ENCODE results near the gene TBC1D2B.

Gene TBC1D2B

GRCh38 chr15:78052001-78052401 is 25.5 kb downstream of the TBC1D2B start:
- DNase-seq: no peak

GRCh38 chr15:78051596-78051995 is 25.9 kb downstream of the TBC1D2B start:
- no peak for DNase-seq

GRCh38 chr15:78050826-78051225 is 26.7 kb downstream of the TBC1D2B start:
- DNase-seq: no peak

- no peak for DNase-seq
Measured at GRCh38 chr15:78050441-78050809, 27.1 kb downstream of the TBC1D2B start.

GRCh38 chr15:78049691-78050440 is 27.6 kb downstream of the TBC1D2B start:
- no peak for DNase-seq

- no peak for DNase-seq
Measured at GRCh38 chr15:78048628-78048920, 28.9 kb downstream of the TBC1D2B start.

- no peak for DNase-seq
Measured at GRCh38 chr15:78047761-78048627, 29.5 kb downstream of the TBC1D2B start.

- DNase-seq: no peak
Measured at GRCh38 chr15:78046796-78047341, 30.6 kb downstream of the TBC1D2B start.

- no peak for DNase-seq
Measured at GRCh38 chr15:78045189-78045588, 32.3 kb downstream of the TBC1D2B start.

GRCh38 chr15:78044407-78045155 is 32.9 kb downstream of the TBC1D2B start:
- no peak for DNase-seq

- no peak for DNase-seq
Measured at GRCh38 chr15:78041946-78042345, 35.6 kb downstream of the TBC1D2B start.

GRCh38 chr15:78040653-78041244 is 36.8 kb downstream of the TBC1D2B start:
- DNase-seq: no peak

GRCh38 chr15:78038585-78039247 is 38.8 kb downstream of the TBC1D2B start:
- DNase-seq: no peak

GRCh38 chr15:78037779-78038305 is 39.7 kb downstream of the TBC1D2B start:
- DNase-seq: no peak

GRCh38 chr15:78037328-78037727 is 40.2 kb downstream of the TBC1D2B start:
- no peak for DNase-seq

GRCh38 chr15:78035861-78036476 is 41.5 kb downstream of the TBC1D2B start:
- no peak for DNase-seq

GRCh38 chr15:78035321-78035751 is 42.2 kb downstream of the TBC1D2B start:
- DNase-seq: no peak

- DNase-seq: no peak
Measured at GRCh38 chr15:78034495-78035191, 42.9 kb downstream of the TBC1D2B start.

GRCh38 chr15:78033864-78034263 is 43.6 kb downstream of the TBC1D2B start:
- DNase-seq: peak; percentile 62

- no peak for DNase-seq
Measured at GRCh38 chr15:78032671-78033070, 44.8 kb downstream of the TBC1D2B start.

GRCh38 chr15:78024883-78025282 is 52.6 kb downstream of the TBC1D2B start:
- no peak for DNase-seq

All from NCI-H2227 treated with DMSO at 0.1 percent for 48 hours (cell line).